ENCODE data around the gene COG7. TPM values are rescaled to one million over a fixed set of nuclear protein-coding genes. Genes with fewer than 3 reads are reported as not detected.

COG7 gene
- total RNA-seq, 1 donor from 2014 or later, result 42.1 TPM

GRCh38 chr16:23380501-23380951, 72.5 kb downstream of the COG7 start:
- H3K4me1 Mint-ChIP-seq, result no peaks in the 10 kb centered on the region

GRCh38 chr16:23379707-23380106, 73.3 kb downstream of the COG7 start:
- no peak for DNase-seq (ENCODE audit: low spot score in 2 of 2, unreplicated experiment in 2 of 2)
- no peak overlapping the region for H3K27ac Mint-ChIP-seq

More at GRCh38 chr16:23380501-23380951, 72.5 kb downstream of the COG7 start:
- Mint-ChIP-seq H3K27ac (no peak overlapping the region), H3K4me3 (no peak overlapping the region), H3K9me3 (no peaks in the 10 kb centered on the region), H3K27me3 (ENCODE audit: low read depth) (peaks cover 15% of the 10 kb centered on the region), H3K36me3 (no peaks in the 10 kb centered on the region)
- DNase-seq (ENCODE audit: low spot score in 2 of 2, unreplicated experiment in 2 of 2), result no peak
- no peak for TF ChIP-seq CTCF (IDR thresholded peaks at IDR 0.05; ENCODE audit: unreplicated experiment)

GRCh38 chr16:23378921-23379320, 74.1 kb downstream of the COG7 start:
- Mint-ChIP-seq H3K9me3 (no peaks in the 10 kb centered on the region), H3K27me3 (ENCODE audit: low read depth) (peaks cover 15% of the 10 kb centered on the region), H3K4me1 (no peaks in the 10 kb centered on the region), H3K36me3 (no peaks in the 10 kb centered on the region), H3K27ac (no peak overlapping the region), H3K4me3 (no peak overlapping the region)
- TF ChIP-seq CTCF (IDR thresholded peaks at IDR 0.05; ENCODE audit: unreplicated experiment), result no peak
- DNase-seq (ENCODE audit: low spot score in 2 of 2, unreplicated experiment in 2 of 2), result no peak

More at GRCh38 chr16:23379707-23380106, 73.3 kb downstream of the COG7 start:
- peaks cover 15% of the 10 kb centered on the region for H3K27me3 Mint-ChIP-seq (ENCODE audit: low read depth)
- no peak overlapping the region for H3K4me3 Mint-ChIP-seq
- H3K36me3 Mint-ChIP-seq, result no peaks in the 10 kb centered on the region
- no peaks in the 10 kb centered on the region for H3K9me3 Mint-ChIP-seq
- no peaks in the 10 kb centered on the region for H3K4me1 Mint-ChIP-seq
- no peak for TF ChIP-seq CTCF (IDR thresholded peaks at IDR 0.05; ENCODE audit: unreplicated experiment)

- Mint-ChIP-seq H3K27me3 (ENCODE audit: low read depth) (peaks cover 19% of the 10 kb centered on the region), H3K36me3 (no peaks in the 10 kb centered on the region), H3K9me3 (no peaks in the 10 kb centered on the region), H3K4me1 (no peaks in the 10 kb centered on the region), H3K27ac (no peak overlapping the region), H3K4me3 (no peak overlapping the region)
- DNase-seq (ENCODE audit: low spot score in 2 of 2, unreplicated experiment in 2 of 2), result no peak
- no peak for TF ChIP-seq CTCF (IDR thresholded peaks at IDR 0.05; ENCODE audit: unreplicated experiment)
These were observed 74.7 kb downstream of the COG7 start for GRCh38 chr16:23378256-23378655.

GRCh38 chr16:23377071-23377931, 75.7 kb downstream of the COG7 start:
- TF ChIP-seq CTCF (IDR thresholded peaks at IDR 0.05; ENCODE audit: unreplicated experiment), result no peak
- Mint-ChIP-seq H3K9me3 (no peaks in the 10 kb centered on the region), H3K4me3 (no peak overlapping the region), H3K36me3 (no peaks in the 10 kb centered on the region), H3K4me1 (no peaks in the 10 kb centered on the region), H3K27ac (no peak overlapping the region), H3K27me3 (ENCODE audit: low read depth) (peaks cover 19% of the 10 kb centered on the region)
- DNase-seq (ENCODE audit: low spot score in 2 of 2, unreplicated experiment in 2 of 2), result no peak
